ENCODE results near the gene ERMN. TPM values are rescaled to one million over a fixed set of nuclear protein-coding genes. Genes with fewer than 3 reads are reported as not detected.

ERMN gene
- total and polyA plus RNA-seq, 5 donors from 2014 or later, result 13.0 TPM; not detected in 4

- H3K9me3 ChIP-seq (ENCODE audit: control insufficient read depth in 2 of 2, low read length in 2 of 2), result peaks cover 7 to 8% of the 10 kb centered on the region in 2 experiments
- H3K27ac ChIP-seq (ENCODE audit: insufficient read depth, low read length, poor library complexity, severe bottlenecking), result no peak overlapping the region
- peaks cover 4 to 36% (median 14%) of the 10 kb centered on the region in 7 donors for H3K9me3 Mint-ChIP-seq
- peaks cover 2% of the 10 kb centered on the region for H3K36me3 ChIP-seq (ENCODE audit: control insufficient read depth, insufficient read depth, low read length)
- H3K4me3 ChIP-seq (ENCODE audit: low read depth, low read length), result no peak overlapping the region
- ATAC-seq (ENCODE audit: low read depth in 2 of 2), result no peak
- no peaks in the 10 kb centered on the region for H3K27me3 ChIP-seq (ENCODE audit: control insufficient read depth, insufficient read depth, low read length)
- no peak overlapping the region for H3K4me3 Mint-ChIP-seq
- H3K27me3 Mint-ChIP-seq, result no peaks in the 10 kb centered on the region
- H3K27ac Mint-ChIP-seq, result no peak overlapping the region
- H3K36me3 Mint-ChIP-seq, result peaks cover 42% of the 10 kb centered on the region
- DNase-seq, result no peak
- peaks cover 10 to 45% (median 22%) of the 10 kb centered on the region in 4 donors for H3K4me1 Mint-ChIP-seq
- no peaks in the 10 kb centered on the region for H3K4me1 ChIP-seq (ENCODE audit: control insufficient read depth, insufficient read depth, low read length, poor library complexity, severe bottlenecking)
Observed at GRCh38 chr2:157339965-157340655, 14.5 kb upstream of the ERMN start.

DNA sequence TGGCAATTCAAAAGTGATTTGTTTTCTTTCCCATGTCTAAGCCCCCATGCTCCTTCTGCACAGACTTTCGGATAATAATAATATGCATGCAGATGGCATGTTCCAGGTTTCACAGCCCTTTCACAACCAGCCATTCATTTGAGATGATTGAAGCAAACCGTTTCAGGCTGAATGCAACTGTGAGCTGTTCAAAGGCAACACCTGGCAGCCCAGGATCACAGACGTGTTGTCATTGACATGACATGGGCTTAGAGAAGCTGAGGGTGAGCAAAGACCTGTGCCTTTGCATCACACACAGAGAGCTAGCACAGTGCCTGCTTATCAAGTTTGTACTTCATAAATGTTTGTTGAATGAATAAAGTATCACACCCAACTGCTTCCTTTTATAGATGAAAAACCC is 12.4 kb upstream of the ERMN start:
- no peak for ATAC-seq (ENCODE audit: low read depth in 2 of 2)
- no peaks in the 10 kb centered on the region for H3K36me3 ChIP-seq (ENCODE audit: control insufficient read depth, insufficient read depth, low read length)
- Mint-ChIP-seq H3K36me3 (peaks cover 21% of the 10 kb centered on the region), H3K4me3 (no peak overlapping the region), H3K27me3 (no peaks in the 10 kb centered on the region), H3K9me3 (peaks cover 0 to 17% (median 9%) of the 10 kb centered on the region in 7 donors), H3K27ac (no peak overlapping the region), H3K4me1 (peaks cover 10 to 63% (median 39%) of the 10 kb centered on the region in 4 donors)
- no peaks in the 10 kb centered on the region for H3K27me3 ChIP-seq (ENCODE audit: control insufficient read depth, insufficient read depth, low read length)
- DNase-seq, result no peak
- H3K4me3 ChIP-seq (ENCODE audit: low read depth, low read length), result no peak overlapping the region
- H3K4me1 ChIP-seq (ENCODE audit: control insufficient read depth, insufficient read depth, low read length, poor library complexity, severe bottlenecking), result peaks cover under 1% of the 10 kb centered on the region
- H3K27ac ChIP-seq (ENCODE audit: insufficient read depth, low read length, poor library complexity, severe bottlenecking), result no peak overlapping the region
- H3K9me3 ChIP-seq (ENCODE audit: control insufficient read depth in 2 of 2, low read length in 2 of 2), result peaks cover 0 to 1% of the 10 kb centered on the region in 2 experiments

GRCh38 chr2:157336137-157337010 is 10.8 kb upstream of the ERMN start:
- Mint-ChIP-seq H3K4me3 (peak overlapping the region in 2 of 4 donors; percentile 66 to 70), H3K36me3 (peaks cover 7% of the 10 kb centered on the region), H3K27me3 (no peaks in the 10 kb centered on the region), H3K4me1 (peaks cover 24 to 79% (median 51%) of the 10 kb centered on the region in 4 donors), H3K27ac (peak overlapping the region in 2 of 3 donors; percentile 8 to 86), H3K9me3 (peaks cover 0 to 4% (median 0%) of the 10 kb centered on the region in 7 donors)
- peak; percentile 18 to 68 (median 40) for DNase-seq
- H3K4me3 ChIP-seq (ENCODE audit: low read depth, low read length), result peak overlapping the region; percentile 66
- H3K4me1 ChIP-seq (ENCODE audit: control insufficient read depth, insufficient read depth, low read length, poor library complexity, severe bottlenecking), result peaks cover 15% of the 10 kb centered on the region
- ATAC-seq (ENCODE audit: low read depth in 2 of 2), result no peak
- H3K27me3 ChIP-seq (ENCODE audit: control insufficient read depth, insufficient read depth, low read length), result no peaks in the 10 kb centered on the region
- no peaks in the 10 kb centered on the region for H3K36me3 ChIP-seq (ENCODE audit: control insufficient read depth, insufficient read depth, low read length)
- H3K27ac ChIP-seq (ENCODE audit: insufficient read depth, low read length, poor library complexity, severe bottlenecking), result no peak overlapping the region
- no peaks in the 10 kb centered on the region for H3K9me3 ChIP-seq (ENCODE audit: control insufficient read depth in 2 of 2, low read length in 2 of 2)

DNA sequence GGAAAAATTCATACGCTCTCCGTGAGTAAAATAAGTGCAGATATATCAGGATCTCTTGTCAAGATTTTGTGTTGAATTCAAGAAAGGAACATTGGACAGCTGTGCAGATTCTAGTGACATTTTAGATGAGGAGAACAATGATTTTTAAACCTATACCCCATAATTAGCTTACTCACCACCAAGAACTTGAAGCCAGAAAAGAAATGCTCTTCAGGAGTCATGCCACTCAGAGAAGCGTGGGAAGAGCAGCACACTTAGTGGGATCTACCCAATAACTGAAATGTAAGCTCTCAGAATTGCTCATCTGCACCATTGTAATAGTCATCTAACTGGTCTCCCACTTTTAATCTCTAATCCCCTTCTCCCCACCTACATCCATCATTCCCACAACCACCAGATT is 9.2 kb upstream of the ERMN start:
- no peak for DNase-seq
- peak overlapping the region in 2 of 4 donors; percentile 19 to 51 for H3K4me3 Mint-ChIP-seq
- Histone ChIP-seq H3K36me3 (ENCODE audit: control insufficient read depth, insufficient read depth, low read length) (no peaks in the 10 kb centered on the region), H3K4me1 (ENCODE audit: control insufficient read depth, insufficient read depth, low read length, poor library complexity, severe bottlenecking) (peaks cover 16% of the 10 kb centered on the region), H3K4me3 (ENCODE audit: low read depth, low read length) (no peak overlapping the region), H3K27me3 (ENCODE audit: control insufficient read depth, insufficient read depth, low read length) (no peaks in the 10 kb centered on the region), H3K27ac (ENCODE audit: insufficient read depth, low read length, poor library complexity, severe bottlenecking) (no peak overlapping the region), H3K9me3 (ENCODE audit: control insufficient read depth in 2 of 2, low read length in 2 of 2) (no peaks in the 10 kb centered on the region)
- no peaks in the 10 kb centered on the region for H3K36me3 Mint-ChIP-seq
- H3K27ac Mint-ChIP-seq, result peak overlapping the region; percentile 54 to 89 (median 85)
- H3K27me3 Mint-ChIP-seq, result no peaks in the 10 kb centered on the region
- H3K9me3 Mint-ChIP-seq, result no peaks in the 10 kb centered on the region
- peaks cover 28 to 91% (median 58%) of the 10 kb centered on the region in 4 donors for H3K4me1 Mint-ChIP-seq
- no peak for ATAC-seq (ENCODE audit: low read depth in 2 of 2)

GRCh38 chr2:157334335-157334734 is 8.7 kb upstream of the ERMN start:
- Mint-ChIP-seq H3K4me1 (peaks cover 29 to 93% (median 58%) of the 10 kb centered on the region in 4 donors), H3K36me3 (no peaks in the 10 kb centered on the region), H3K27me3 (no peaks in the 10 kb centered on the region), H3K27ac (peak overlapping the region; percentile 54 to 89 (median 85)), H3K9me3 (no peaks in the 10 kb centered on the region), H3K4me3 (peak overlapping the region in 2 of 4 donors; percentile 34 to 51)
- peak overlapping the region; percentile 4 for H3K4me3 ChIP-seq (ENCODE audit: low read depth, low read length)
- H3K4me1 ChIP-seq (ENCODE audit: control insufficient read depth, insufficient read depth, low read length, poor library complexity, severe bottlenecking), result peaks cover 16% of the 10 kb centered on the region
- H3K9me3 ChIP-seq (ENCODE audit: control insufficient read depth in 2 of 2, low read length in 2 of 2), result no peaks in the 10 kb centered on the region
- H3K27me3 ChIP-seq (ENCODE audit: control insufficient read depth, insufficient read depth, low read length), result no peaks in the 10 kb centered on the region
- ATAC-seq (ENCODE audit: low read depth in 2 of 2) (no peak), DNase-seq (no peak)
- H3K27ac ChIP-seq (ENCODE audit: insufficient read depth, low read length, poor library complexity, severe bottlenecking), result no peak overlapping the region
- H3K36me3 ChIP-seq (ENCODE audit: control insufficient read depth, insufficient read depth, low read length), result no peaks in the 10 kb centered on the region

DNA sequence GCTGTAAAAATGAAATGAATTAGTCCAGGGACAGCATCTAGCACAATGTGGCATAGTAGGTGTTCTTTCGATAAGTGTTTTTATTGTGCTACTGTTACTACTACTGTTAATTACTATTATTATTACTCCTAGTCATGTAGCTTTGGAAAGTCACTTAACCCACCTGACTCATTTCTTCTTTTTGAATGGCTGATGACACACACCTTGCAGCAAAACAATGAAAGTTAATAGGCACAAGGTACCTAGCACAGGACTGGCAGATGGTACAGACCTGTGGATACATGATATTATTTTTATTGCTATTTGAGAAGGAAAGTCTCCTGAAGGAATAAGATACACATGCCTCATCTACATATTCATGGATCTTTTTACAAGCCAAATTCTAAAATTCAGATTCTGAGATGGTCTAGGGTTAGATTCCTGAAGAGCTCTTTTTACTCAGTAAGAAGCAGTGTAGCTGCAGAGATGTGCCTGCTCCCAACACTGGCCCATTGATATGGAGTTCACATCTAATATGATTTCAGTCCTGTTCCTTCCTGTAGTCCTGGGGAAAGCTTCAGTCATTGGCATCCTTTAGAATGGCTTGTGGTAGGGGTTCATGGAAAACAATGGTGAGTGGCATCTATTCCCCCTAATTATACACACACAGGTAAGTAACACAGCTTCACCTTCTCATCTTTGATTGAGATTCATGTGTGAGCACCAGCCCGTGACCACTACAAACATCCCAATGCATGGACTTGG is 7.9 kb upstream of the ERMN start:
- Histone ChIP-seq H3K4me3 (ENCODE audit: low read depth, low read length) (no peak overlapping the region), H3K4me1 (ENCODE audit: control insufficient read depth, insufficient read depth, low read length, poor library complexity, severe bottlenecking) (peaks cover 16% of the 10 kb centered on the region), H3K27ac (ENCODE audit: insufficient read depth, low read length, poor library complexity, severe bottlenecking) (no peak overlapping the region), H3K9me3 (ENCODE audit: control insufficient read depth in 2 of 2, low read length in 2 of 2) (no peaks in the 10 kb centered on the region), H3K27me3 (ENCODE audit: control insufficient read depth, insufficient read depth, low read length) (no peaks in the 10 kb centered on the region), H3K36me3 (ENCODE audit: control insufficient read depth, insufficient read depth, low read length) (no peaks in the 10 kb centered on the region)
- Mint-ChIP-seq H3K27me3 (no peaks in the 10 kb centered on the region), H3K4me3 (peak overlapping the region; percentile 1 to 73 (median 33)), H3K4me1 (peaks cover 29 to 94% (median 61%) of the 10 kb centered on the region in 4 donors), H3K9me3 (no peaks in the 10 kb centered on the region), H3K27ac (peak overlapping the region; percentile 60 to 89 (median 89)), H3K36me3 (peaks cover 3% of the 10 kb centered on the region)
- no peak for DNase-seq
- peak in 1 of 2 donors; percentile 39 for ATAC-seq (ENCODE audit: low read depth in 2 of 2)

DNA sequence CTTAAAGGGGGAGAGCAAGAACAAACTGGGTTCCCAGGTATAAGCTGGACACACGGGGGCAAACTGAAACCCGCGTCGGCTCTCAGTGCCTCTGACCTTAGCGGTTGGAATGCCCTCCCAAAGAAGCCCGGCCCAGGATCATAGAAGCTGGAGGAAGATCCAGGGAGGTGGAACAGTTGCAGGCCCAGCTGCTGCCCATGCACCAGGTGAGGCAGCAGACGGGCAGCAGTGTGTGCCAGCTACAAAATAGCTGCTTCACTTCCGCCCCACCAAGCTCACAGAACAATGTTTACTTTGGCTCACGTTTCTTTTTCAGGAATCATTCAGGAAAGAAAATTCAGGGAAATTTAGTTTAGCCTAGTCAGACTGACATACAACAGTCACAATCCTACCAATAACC is 3.9 kb upstream of the ERMN start:
- Histone ChIP-seq H3K27ac (ENCODE audit: insufficient read depth, low read length, poor library complexity, severe bottlenecking) (no peak overlapping the region), H3K9me3 (ENCODE audit: control insufficient read depth in 2 of 2, low read length in 2 of 2) (no peaks in the 10 kb centered on the region), H3K36me3 (ENCODE audit: control insufficient read depth, insufficient read depth, low read length) (no peaks in the 10 kb centered on the region), H3K4me1 (ENCODE audit: control insufficient read depth, insufficient read depth, low read length, poor library complexity, severe bottlenecking) (peaks cover 26% of the 10 kb centered on the region), H3K4me3 (ENCODE audit: low read depth, low read length) (no peak overlapping the region), H3K27me3 (ENCODE audit: control insufficient read depth, insufficient read depth, low read length) (no peaks in the 10 kb centered on the region)
- Mint-ChIP-seq H3K9me3 (no peaks in the 10 kb centered on the region), H3K4me3 (peak overlapping the region in 1 of 4 donors; percentile 63), H3K36me3 (peaks cover 7% of the 10 kb centered on the region), H3K4me1 (peaks cover 30 to 73% (median 54%) of the 10 kb centered on the region in 4 donors), H3K27ac (peak overlapping the region; percentile 38 to 89 (median 87)), H3K27me3 (no peaks in the 10 kb centered on the region)
- ATAC-seq (ENCODE audit: low read depth in 2 of 2) (no peak), DNase-seq (no peak)
